ENCODE measurements around the gene CARD10. TPM values are rescaled to one million over a fixed set of nuclear protein-coding genes. Genes with fewer than 3 reads are reported as not detected.

CARD10 gene
- total RNA-seq, 5 donors from 2014 or later (not counting 1 experiment from before 2014, with no cell fraction given), result 0.44 to 0.79 (median 0.52) TPM; not detected in 1

DNA sequence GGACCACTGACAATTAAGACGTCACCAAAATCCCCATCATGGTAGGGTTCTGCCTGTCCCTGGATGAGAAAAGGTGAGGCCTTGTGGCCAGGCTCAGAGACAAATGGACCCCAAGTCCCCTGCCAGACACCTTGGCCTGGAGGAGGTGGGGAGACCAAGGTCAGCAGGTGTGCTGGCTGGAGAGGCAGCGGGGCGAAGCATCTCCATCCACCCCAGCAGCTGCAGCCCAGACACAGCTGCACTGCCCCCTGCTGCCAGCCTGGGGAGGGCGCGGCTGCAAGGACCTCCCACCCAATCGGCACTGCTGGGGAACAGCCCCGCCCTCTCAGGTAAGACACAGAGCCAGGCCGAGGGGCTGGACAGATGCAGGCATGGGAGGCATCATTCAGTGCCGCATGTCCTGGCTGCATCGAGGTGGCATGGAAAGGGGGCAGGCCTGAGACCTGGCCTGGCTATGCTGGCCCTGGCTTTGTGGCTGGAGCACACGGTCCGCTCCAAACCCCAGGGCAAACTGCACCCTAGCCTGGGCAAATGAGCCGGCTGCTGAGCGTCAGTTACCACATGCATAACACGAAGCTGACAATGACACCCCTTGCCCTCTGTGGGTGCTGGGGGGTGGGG, 20.8 kb downstream of the CARD10 start:
- Histone ChIP-seq H3K27me3 (replicated peaks in 1 of 2; ENCODE audit: control insufficient read depth in 2 of 2, extremely low read depth in 1 of 2, insufficient read depth in 2 of 2, low read length in 1 of 2) (peaks cover 0 to 56% of the 10 kb centered on the region in 2 experiments), H3K9me3 (no peaks in the 10 kb centered on the region), H3K27ac (ENCODE audit: low read length) (no peak overlapping the region), H3K4me3 (ENCODE audit: control insufficient read depth in 1 of 2, extremely low read depth in 1 of 2, low read length in 1 of 2) (no peak overlapping the region), H3K36me3 (ENCODE audit: control insufficient read depth in 2 of 2, extremely low read depth in 1 of 2, insufficient read depth in 1 of 2, low read length in 1 of 2) (no peaks in the 10 kb centered on the region), H3K4me1 (ENCODE audit: control insufficient read depth in 1 of 2, extremely low read depth in 1 of 2, insufficient read depth in 2 of 2, low read length in 2 of 2) (peaks cover 6 to 31% of the 10 kb centered on the region in 2 experiments)
- Mint-ChIP-seq H3K36me3 (no peaks in the 10 kb centered on the region), H3K9me3 (no peaks in the 10 kb centered on the region), H3K4me1 (peaks cover 24 to 35% (median 30%) of the 10 kb centered on the region in 3 donors), H3K27me3 (peaks cover 0 to 7% of the 10 kb centered on the region in 2 donors), H3K27ac (no peak overlapping the region), H3K4me3 (no peak overlapping the region)
- CTCF ChIA-PET, result interaction anchor here (0.5 to 2.3 kb wide), 6 partner anchors 12 to 329 kb away, joined by 3 to 11 read pairs (median 4); partner anchors contain the start of gene MFNG (in 2 of the 2)
- DNase-seq (peak; percentile 48 to 83 (median 66)), ATAC-seq (replicated peaks in 1 of 4) (peak; percentile 92 to 99 (median 92))
- 8% methylated on average over 7 of the region's 15 CpGs for WGBS (ENCODE audit: insufficient coverage)
- POLR2A ChIA-PET, result no interaction called here

- peaks cover 0 to 48% of the 10 kb centered on the region in 2 experiments for H3K27me3 ChIP-seq (replicated peaks in 1 of 2; ENCODE audit: control insufficient read depth in 2 of 2, extremely low read depth in 1 of 2, insufficient read depth in 2 of 2, low read length in 1 of 2)
- no peak overlapping the region for H3K4me3 ChIP-seq (ENCODE audit: control insufficient read depth in 1 of 2, extremely low read depth in 1 of 2, low read length in 1 of 2)
- no peak overlapping the region for H3K27ac ChIP-seq (ENCODE audit: low read length)
- Mint-ChIP-seq H3K36me3 (no peaks in the 10 kb centered on the region), H3K27me3 (peaks cover 0 to 7% of the 10 kb centered on the region in 2 donors), H3K27ac (no peak overlapping the region), H3K9me3 (no peaks in the 10 kb centered on the region), H3K4me1 (peaks cover 27 to 38% (median 35%) of the 10 kb centered on the region in 3 donors), H3K4me3 (no peak overlapping the region)
- ChIA-PET CTCF (interaction anchor here (0.5 to 2.3 kb wide), 5 partner anchors 11 to 107 kb away, joined by 3 to 11 read pairs (median 5); partner anchors contain the start of gene MFNG (in 2 of the 2)), POLR2A (no interaction called here)
- 91% methylated on average over 9 of the region's 12 CpGs for whole genome bisulfite sequencing (ENCODE audit: insufficient coverage)
- ATAC-seq (replicated peaks in 1 of 4) (no peak), DNase-seq (no peak)
- peaks cover 2 to 36% of the 10 kb centered on the region in 2 experiments for H3K4me1 ChIP-seq (ENCODE audit: control insufficient read depth in 1 of 2, extremely low read depth in 1 of 2, insufficient read depth in 2 of 2, low read length in 2 of 2)
- no peaks in the 10 kb centered on the region for H3K9me3 ChIP-seq
- H3K36me3 ChIP-seq (ENCODE audit: control insufficient read depth in 2 of 2, extremely low read depth in 1 of 2, insufficient read depth in 1 of 2, low read length in 1 of 2), result no peaks in the 10 kb centered on the region
Measured at GRCh38 chr22:37497062-37497599, 22.1 kb downstream of the CARD10 start.

DNA sequence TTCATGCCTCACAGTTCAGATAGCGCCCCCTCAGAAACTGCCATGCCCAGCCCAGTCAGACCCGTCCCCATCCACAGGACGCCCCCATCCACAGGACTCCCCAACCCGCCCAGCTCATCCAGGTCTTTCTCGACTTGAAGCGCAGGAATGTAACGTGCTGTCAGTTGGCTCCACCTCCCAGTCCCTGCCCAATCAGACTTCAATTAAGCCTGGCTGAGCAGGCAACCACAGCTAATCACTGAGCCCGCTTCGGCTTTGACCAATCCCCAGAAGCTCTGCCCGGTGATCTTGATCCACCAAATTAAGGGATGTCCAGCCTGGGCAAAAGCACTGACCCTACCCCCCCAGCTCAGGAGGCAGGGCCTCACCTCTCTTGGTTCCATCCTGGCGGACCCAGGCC, 22.6 kb downstream of the CARD10 start:
- H3K4me3 ChIP-seq (ENCODE audit: control insufficient read depth in 1 of 2, extremely low read depth in 1 of 2, low read length in 1 of 2), result no peak overlapping the region
- peaks cover 0 to 36% of the 10 kb centered on the region in 2 experiments for H3K4me1 ChIP-seq (ENCODE audit: control insufficient read depth in 1 of 2, extremely low read depth in 1 of 2, insufficient read depth in 2 of 2, low read length in 2 of 2)
- Mint-ChIP-seq H3K9me3 (no peaks in the 10 kb centered on the region), H3K27me3 (peaks cover 0 to 7% of the 10 kb centered on the region in 2 donors), H3K4me3 (no peak overlapping the region), H3K4me1 (peaks cover 26 to 33% (median 32%) of the 10 kb centered on the region in 3 donors), H3K27ac (no peak overlapping the region), H3K36me3 (no peaks in the 10 kb centered on the region)
- CTCF ChIA-PET, result interaction anchor here in 1 of 2 donors (0.5 kb wide), 1 partner anchor 108 kb away, joined by 5 read pairs; no protein-coding TSS in a partner anchor
- ATAC-seq (replicated peaks in 1 of 4), result no peak
- no peaks in the 10 kb centered on the region for H3K36me3 ChIP-seq (ENCODE audit: control insufficient read depth in 2 of 2, extremely low read depth in 1 of 2, insufficient read depth in 1 of 2, low read length in 1 of 2)
- H3K27me3 ChIP-seq (replicated peaks in 1 of 2; ENCODE audit: control insufficient read depth in 2 of 2, extremely low read depth in 1 of 2, insufficient read depth in 2 of 2, low read length in 1 of 2), result peaks cover 0 to 46% of the 10 kb centered on the region in 2 experiments
- POLR2A ChIA-PET, result no interaction called here
- WGBS (ENCODE audit: insufficient coverage), result 82% methylated on average over 10 of the region's 11 CpGs
- H3K27ac ChIP-seq (ENCODE audit: low read length), result no peak overlapping the region
- no peaks in the 10 kb centered on the region for H3K9me3 ChIP-seq
- no peak for DNase-seq

GRCh38 chr22:37493979-37494378, 25.2 kb downstream of the CARD10 start:
- ChIA-PET CTCF (interaction anchor here in 1 of 2 donors (0.6 kb wide), 1 partner anchor 204 kb away, joined by 5 read pairs; no protein-coding TSS in a partner anchor), POLR2A (no interaction called here)
- H3K4me3 Mint-ChIP-seq, result no peak overlapping the region
- H3K27me3 Mint-ChIP-seq, result peaks cover 0 to 2% of the 10 kb centered on the region in 2 donors
- no peaks in the 10 kb centered on the region for H3K9me3 Mint-ChIP-seq
- ATAC-seq (replicated peaks in 1 of 4) (no peak), DNase-seq (no peak)
- Histone ChIP-seq H3K4me3 (ENCODE audit: control insufficient read depth in 1 of 2, extremely low read depth in 1 of 2, low read length in 1 of 2) (no peak overlapping the region), H3K4me1 (ENCODE audit: control insufficient read depth in 1 of 2, extremely low read depth in 1 of 2, insufficient read depth in 2 of 2, low read length in 2 of 2) (peaks cover 0 to 44% of the 10 kb centered on the region in 2 experiments), H3K27me3 (replicated peaks in 1 of 2; ENCODE audit: control insufficient read depth in 2 of 2, extremely low read depth in 1 of 2, insufficient read depth in 2 of 2, low read length in 1 of 2) (peaks cover 0 to 28% of the 10 kb centered on the region in 2 experiments), H3K36me3 (ENCODE audit: control insufficient read depth in 2 of 2, extremely low read depth in 1 of 2, insufficient read depth in 1 of 2, low read length in 1 of 2) (no peaks in the 10 kb centered on the region), H3K9me3 (no peaks in the 10 kb centered on the region), H3K27ac (ENCODE audit: low read length) (no peak overlapping the region)
- peak overlapping the region in 1 of 2 donors; percentile 44 for H3K27ac Mint-ChIP-seq
- no peaks in the 10 kb centered on the region for H3K36me3 Mint-ChIP-seq
- peaks cover 39 to 48% (median 42%) of the 10 kb centered on the region in 3 donors for H3K4me1 Mint-ChIP-seq
- 69% methylated on average over 9 of the region's 10 CpGs for WGBS (ENCODE audit: insufficient coverage)

DNA sequence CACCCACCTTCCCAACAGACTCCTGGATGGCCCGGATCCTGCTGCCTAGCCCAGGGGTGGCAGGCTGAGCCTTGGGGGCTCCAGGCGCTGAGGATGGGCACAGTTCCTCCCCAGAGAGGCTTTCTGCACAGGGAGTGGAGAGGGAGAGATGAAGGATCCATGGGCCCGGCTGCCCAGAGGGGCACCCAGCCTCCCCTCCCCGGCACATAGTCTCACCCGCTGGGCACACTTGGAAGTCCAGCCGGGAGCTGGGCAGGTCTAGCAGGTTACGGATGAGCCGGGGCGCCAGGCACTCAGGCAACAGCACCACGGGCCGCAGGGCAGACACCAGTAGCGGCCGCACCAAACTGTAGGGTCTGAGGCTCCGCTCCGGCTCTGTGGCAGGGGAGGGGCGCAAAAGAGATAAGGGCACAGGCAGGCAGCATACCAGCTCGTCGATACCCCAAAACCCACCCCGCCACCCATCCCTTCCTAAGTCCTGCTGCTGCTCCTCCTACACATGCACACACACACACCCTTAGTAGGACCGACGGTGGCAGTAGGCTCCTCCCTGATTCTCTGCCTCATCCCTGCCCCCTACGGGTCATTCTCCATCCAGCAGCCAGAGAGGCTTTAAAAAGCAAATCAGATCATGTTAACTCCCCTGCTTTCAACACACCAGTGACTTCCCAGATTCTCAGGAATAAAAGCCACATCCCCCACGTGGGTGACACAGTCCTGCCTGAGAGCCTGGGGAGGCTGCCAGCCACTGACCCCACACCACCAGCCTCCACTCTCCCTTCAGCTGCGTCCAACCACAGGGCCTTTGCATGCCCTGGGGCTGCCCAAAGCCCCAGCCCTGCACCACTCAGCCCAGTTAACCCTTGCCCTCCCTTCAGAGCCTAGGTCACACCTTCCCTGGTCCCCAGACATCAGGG, 26.5 kb downstream of the CARD10 start:
- H3K27me3 ChIP-seq (replicated peaks in 1 of 2; ENCODE audit: control insufficient read depth in 2 of 2, extremely low read depth in 1 of 2, insufficient read depth in 2 of 2, low read length in 1 of 2), result peaks cover 0 to 20% of the 10 kb centered on the region in 2 experiments
- Mint-ChIP-seq H3K27me3 (peaks cover 0 to 2% of the 10 kb centered on the region in 2 donors), H3K4me1 (peaks cover 39 to 53% (median 43%) of the 10 kb centered on the region in 3 donors), H3K9me3 (no peaks in the 10 kb centered on the region), H3K36me3 (no peaks in the 10 kb centered on the region), H3K4me3 (peak overlapping the region in 2 of 3 donors; percentile 9 to 37), H3K27ac (peak overlapping the region; percentile 39 to 77)
- ChIA-PET POLR2A (interaction anchor here in 1 of 2 donors (0.6 kb wide), 1 partner anchor 343 kb away, joined by 3 read pairs; the partner anchor contains the start of gene IL2RB), CTCF (interaction anchor here in 1 of 2 donors (0.6 kb wide), 1 partner anchor 1830 kb away, joined by 3 read pairs; no protein-coding TSS in a partner anchor)
- no peaks in the 10 kb centered on the region for H3K9me3 ChIP-seq
- no peaks in the 10 kb centered on the region for H3K36me3 ChIP-seq (ENCODE audit: control insufficient read depth in 2 of 2, extremely low read depth in 1 of 2, insufficient read depth in 1 of 2, low read length in 1 of 2)
- ATAC-seq (replicated peaks in 1 of 4) (peak; percentile 71 to 84 (median 80)), DNase-seq (peak in 33 of 35 experiments; percentile 15 to 72 (median 42))
- no peak overlapping the region for H3K27ac ChIP-seq (ENCODE audit: low read length)
- H3K4me1 ChIP-seq (ENCODE audit: control insufficient read depth in 1 of 2, extremely low read depth in 1 of 2, insufficient read depth in 2 of 2, low read length in 2 of 2), result peaks cover 0 to 48% of the 10 kb centered on the region in 2 experiments
- no peak overlapping the region for H3K4me3 ChIP-seq (ENCODE audit: control insufficient read depth in 1 of 2, extremely low read depth in 1 of 2, low read length in 1 of 2)
- WGBS (ENCODE audit: insufficient coverage), result 78% methylated on average over 22 of the region's 24 CpGs

All from T-cell (primary cell).